Upper lobe of left lung (tissue), 4 donors: ENCODE data around the gene PRKG1.

Experiments used
- CTCF ChIP-seq, 6 experiments: fragments of 450-650 bp in 4 of 6; fragments of 200-600 bp in 2 of 6; sonication (generic) in 2 of 6; IDR thresholded peaks; one replicate each; pipeline ENCODE4 v1.5.1; 2016 to 2019; ENCODE audit warnings: antibody characterized with exemption in 6 of 6
- POLR2A ChIP-seq, 4 donors: fragments of 450-650 bp; IDR thresholded peaks; one replicate each; pipeline ENCODE4 v1.5.1; 2016 to 2017; ENCODE audit warnings: antibody characterized with exemption in 4 of 4, mild to moderate bottlenecking in 2 of 4
- POLR2AphosphoS5 ChIP-seq, 2 donors: sonication (generic); formaldehyde crosslinking; IDR thresholded peaks; one replicate each; pipeline ENCODE4 v1.5.1; 2017; ENCODE audit warnings: antibody characterized with exemption in 2 of 2

DNA sequence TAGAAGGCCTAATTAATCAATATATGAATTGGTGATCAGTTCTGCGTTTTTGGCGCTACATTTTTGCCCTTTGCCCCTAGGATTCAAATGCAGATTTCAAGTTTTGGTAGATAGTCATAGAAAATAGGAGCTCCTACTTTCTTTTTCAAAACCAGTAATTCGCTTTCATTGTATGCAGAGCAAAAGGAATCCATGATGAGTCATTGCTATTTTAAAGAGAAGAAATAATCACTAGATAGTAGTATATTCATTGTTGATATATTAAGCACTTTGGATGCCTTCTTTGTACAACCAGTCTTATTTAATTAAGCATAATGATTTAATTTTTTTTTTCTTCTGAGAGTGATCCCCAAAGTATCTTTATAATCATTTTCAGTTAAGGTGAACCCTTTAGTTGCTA lies 574.8 kb downstream of the PRKG1 start:
- TF ChIP-seq CTCF (IDR thresholded peaks at IDR 0.05) (no peak), POLR2AphosphoS5 (IDR thresholded peaks at IDR 0.05) (no peak), POLR2A (IDR thresholded peaks at IDR 0.05) (no peak)
